ENCODE measurements around the gene MPV17L2. TPM values are rescaled to one million over a fixed set of nuclear protein-coding genes. Genes with fewer than 3 reads are reported as not detected.

The MPV17L2 gene
- total and polyA plus RNA-seq, 2 of the 4 experiments (the other 2 are of a cell fraction), result 7.2 to 19.5 TPM

DNA sequence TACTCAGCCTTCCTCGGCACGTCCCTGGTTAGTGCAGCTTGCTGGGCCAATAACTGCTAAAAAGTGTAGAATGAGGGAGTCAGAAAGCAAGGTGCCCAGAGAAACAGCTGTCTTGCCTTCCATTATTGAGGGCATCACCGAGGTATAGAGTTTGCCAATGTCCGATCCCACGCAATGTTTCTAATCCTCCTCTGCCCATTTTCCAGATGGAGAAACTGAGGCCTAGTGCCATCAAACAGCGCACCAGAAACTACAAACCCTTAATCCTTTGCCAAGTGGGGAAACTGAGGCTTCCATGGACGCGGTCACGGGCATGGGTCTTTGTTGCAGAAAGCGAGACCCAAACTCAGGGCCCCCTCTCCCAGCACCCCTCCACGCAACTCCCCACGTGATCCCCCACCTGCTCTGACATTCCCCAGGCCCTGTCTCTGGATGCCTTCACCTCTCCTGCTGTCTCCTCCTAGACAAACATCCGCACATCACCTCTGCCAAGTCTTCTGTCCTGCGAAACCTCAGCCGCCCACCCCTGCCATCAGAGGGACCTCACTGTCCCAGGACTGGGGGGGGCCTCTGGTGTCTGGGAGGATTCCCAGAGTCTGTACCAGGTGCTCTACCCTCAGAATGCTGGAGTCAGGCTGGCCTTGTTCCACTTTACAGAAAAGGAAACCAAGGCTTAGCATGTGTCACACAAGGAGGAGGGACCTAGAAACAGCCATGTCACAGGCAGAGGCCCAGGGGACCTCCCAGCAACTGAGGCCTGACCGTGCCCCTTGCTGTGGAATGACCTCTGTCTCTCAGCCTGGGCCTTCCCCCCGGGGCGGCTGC lies 34.1 kb downstream of the MPV17L2 start:
- no peak overlapping the region for H3K23ac ChIP-seq (ENCODE audit: low read depth, low read length)
- ChIA-PET POLR2A (ENCODE audit: unreplicated experiment) (no interaction called here), CTCF (no interaction called here)
- no peak overlapping the region for H3K18ac ChIP-seq (ENCODE audit: low read depth, low read length)
- no CpG with 5 or more reads among the region's 18 CpGs for WGBS, 2 experiments (ENCODE audit: extremely low coverage in 2 of 2, insufficient read length in 1 of 2)
- intact Hi-C loops (cut with micrococcal nuclease) (no loop called here), in situ Hi-C loops (cut with MboI; ENCODE audit: low sequenced_read_pairs) (no loop called here), dilution Hi-C loops (cut with HindIII; ENCODE audit: low sequenced_read_pairs, unreplicated experiment) (no loop called here)
- no peaks in the 10 kb centered on the region for H4K20me1 ChIP-seq (ENCODE audit: insufficient read depth, low read length)
- H3K27ac ChIP-seq (ENCODE audit: insufficient read depth, low read length), result no peak overlapping the region
- no peaks in the 10 kb centered on the region for H3K79me1 ChIP-seq (ENCODE audit: low read depth in 1 of 2, low read length in 2 of 2)
- peaks cover 2% of the 10 kb centered on the region; the same call in 1 of the 2 replicates for H3K9me1 ChIP-seq (ENCODE audit: insufficient read depth, low read length)
- H2AK9ac ChIP-seq (replicated peaks; ENCODE audit: low read depth, low read length, poor library complexity), result no peak overlapping the region
- no peaks in the 10 kb centered on the region for H3K9me3 ChIP-seq (ENCODE audit: control insufficient read depth, insufficient read depth, low read length)
- ATAC-seq (ENCODE audit: low read depth) (no peak), DNase-seq (no peak)
- no TSS peak for BruUV-seq (replicated peaks)
- no peak overlapping the region for H2BK20ac ChIP-seq (ENCODE audit: low read depth, low read length)
- no peak overlapping the region for H2BK5ac ChIP-seq (ENCODE audit: low read depth, low read length, poor library complexity, severe bottlenecking)
- H3K4me1 ChIP-seq (ENCODE audit: control insufficient read depth, insufficient read depth, low read length), result peaks cover 7% of the 10 kb centered on the region
- no peak overlapping the region for H2BK15ac ChIP-seq (ENCODE audit: low read depth, low read length)
- H4K5ac ChIP-seq (ENCODE audit: low read depth, low read length), result no peak overlapping the region
- H3K14ac ChIP-seq (replicated peaks; ENCODE audit: low read depth, low read length), result no peak overlapping the region
- H3K9ac ChIP-seq (ENCODE audit: low read depth, low read length), result no peak overlapping the region
- no peak overlapping the region for H2AK5ac ChIP-seq (ENCODE audit: low read depth, low read length)
- peak overlapping the region; percentile 5 for H2AFZ ChIP-seq (replicated peaks; ENCODE audit: low read length, poor library complexity)
- TF ChIP-seq NFE2L2 (IDR thresholded peaks at IDR 0.05; ENCODE audit: low read depth, low read length) (no peak), FOS (IDR thresholded peaks at IDR 0.05; ENCODE audit: low read depth, low read length) (no peak), RFX5 (IDR thresholded peaks at IDR 0.05; ENCODE audit: low read depth, low read length) (no peak), RAD21 (IDR thresholded peaks at IDR 0.05; ENCODE audit: low read length) (no peak), MAFK (IDR thresholded peaks at IDR 0.05; ENCODE audit: low read depth, low read length) (no peak), CEBPB (IDR thresholded peaks at IDR 0.05; ENCODE audit: low read depth, low read length) (no peak), RCOR1 (IDR thresholded peaks at IDR 0.05; ENCODE audit: insufficient replicate concordance, low read length) (no peak), BHLHE40 (IDR thresholded peaks at IDR 0.05; ENCODE audit: low read depth, low read length) (no peak), CHD1 (IDR thresholded peaks at IDR 0.05; ENCODE audit: low read depth, low read length) (no peak)
- TF ChIP-seq, protein P1, sequence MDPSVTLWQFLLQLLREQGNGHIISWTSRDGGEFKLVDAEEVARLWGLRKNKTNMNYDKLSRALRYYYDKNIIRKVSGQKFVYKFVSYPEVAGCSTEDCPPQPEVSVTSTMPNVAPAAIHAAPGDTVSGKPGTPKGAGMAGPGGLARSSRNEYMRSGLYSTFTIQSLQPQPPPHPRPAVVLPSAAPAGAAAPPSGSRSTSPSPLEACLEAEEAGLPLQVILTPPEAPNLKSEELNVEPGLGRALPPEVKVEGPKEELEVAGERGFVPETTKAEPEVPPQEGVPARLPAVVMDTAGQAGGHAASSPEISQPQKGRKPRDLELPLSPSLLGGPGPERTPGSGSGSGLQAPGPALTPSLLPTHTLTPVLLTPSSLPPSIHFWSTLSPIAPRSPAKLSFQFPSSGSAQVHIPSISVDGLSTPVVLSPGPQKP (IDR thresholded peaks at IDR 0.05; ENCODE audit: borderline replicate concordance, low read depth, low read length), result no peak
- H3K27me3 ChIP-seq (ENCODE audit: control insufficient read depth, insufficient read depth, low read length), result peaks cover 16% of the 10 kb centered on the region; the same call in 1 of the 2 replicates
- no peak overlapping the region for H3K4ac ChIP-seq (ENCODE audit: low read depth, low read length)
- H4K8ac ChIP-seq (ENCODE audit: low read depth in 2 of 2, low read length in 2 of 2), result no peak overlapping the region
- H2BK120ac ChIP-seq (ENCODE audit: low read depth, low read length), result no peak overlapping the region
- no peak overlapping the region for H3K4me2 ChIP-seq (ENCODE audit: low read depth, low read length)
- H3K56ac ChIP-seq (ENCODE audit: extremely low read depth, insufficient read depth, low read length), result no peak overlapping the region
- H3K36me3 ChIP-seq (ENCODE audit: control insufficient read depth, insufficient read depth, low read length), result no peaks in the 10 kb centered on the region
- no peak overlapping the region for H3K4me3 ChIP-seq (ENCODE audit: insufficient read depth, low read depth, low read length)
- H4K91ac ChIP-seq (ENCODE audit: insufficient read depth, low read depth, low read length), result no peak overlapping the region

Data from IMR-90 (cell line).